ENCODE data around the gene MS4A13. TPM values are rescaled to one million over a fixed set of nuclear protein-coding genes. Genes with fewer than 3 reads are reported as not detected.

The MS4A13 gene
- total RNA-seq: not detected

GRCh38 chr11:60515144-60515855 lies at the start of gene MS4A13:
TSS of gene MS4A13 (plus strand) at chr11:60515392. CDS start at chr11:60518084, 2,692 bp downstream.

GRCh38 chr11:60492488-60493009 lies 22.6 kb upstream of the MS4A13 start, which contains the start of gene MS4A12:
TSS of gene MS4A12 (plus strand) at chr11:60492778. CDS start at chr11:60497319, 4,541 bp downstream.

Other genes starting within 250 kb of the MS4A13 start
- gene MS4A4A, start 234.7 kb upstream of the MS4A13 start, total RNA-seq: 2.1 TPM
- gene MS4A6E, start 188.1 kb upstream of the MS4A13 start, total RNA-seq: not detected
- 2.1 TPM for gene MS4A7, start 136.9 kb upstream of the MS4A13 start, total RNA-seq
- gene MS4A14, start 118.9 kb upstream of the MS4A13 start, total RNA-seq: not detected
- not detected for gene MS4A5, start 85.8 kb upstream of the MS4A13 start, total RNA-seq
- gene MS4A1, start 59.5 kb upstream of the MS4A13 start, total RNA-seq: 0.23 TPM
- gene MS4A12, start 22.6 kb upstream of the MS4A13 start, total RNA-seq: not detected
- gene MS4A8, start 184.2 kb downstream of the MS4A13 start, total RNA-seq: not detected
- gene MS4A18, start 209.3 kb downstream of the MS4A13 start, total RNA-seq: not detected
- gene MS4A15, start 241.5 kb downstream of the MS4A13 start, total RNA-seq: not detected

Measured in diencephalon (tissue), 1 donor.